H1 (cell line): ENCODE data around the gene CHST11. TPM values are rescaled to one million over a fixed set of nuclear protein-coding genes. Genes with fewer than 3 reads are reported as not detected.

Experiments
- BACH1 ChIP-seq: IDR thresholded peaks from 2 replicates; pipeline ENCODE4 v1.6.1; 2012; ENCODE audit warnings: low read length, improper control_type of control experiment
- BRCA1 ChIP-seq: IDR thresholded peaks from 2 replicates; pipeline ENCODE4 v1.6.1; 2012; ENCODE audit warnings: low read depth, low read length, improper control_type of control experiment
- CBX8 ChIP-seq: fragments of 300-800, 300-1000 bp; sonication (generic); IDR thresholded peaks from 2 replicates; pipeline ENCODE4 v1.7.1; 2016; ENCODE audit warnings: low read depth, low read length, borderline replicate concordance
- CHD1 ChIP-seq: IDR thresholded peaks from 2 replicates; pipeline ENCODE4 v1.6.1; 2012; ENCODE audit warnings: low read depth, low read length, improper control_type of control experiment
- YY1 ChIP-seq: IDR thresholded peaks from 2 replicates; pipeline ENCODE4 v1.6.1; 2011; ENCODE audit warnings: low read depth, mild to moderate bottlenecking, low read length
- polyA plus RNA-seq, 7 experiments: library from polyadenylated mRNA; depleted of rRNA in 3 of 7; stranded (reverse) in 5 of 7; unstranded in 2 of 7; fragments of >200 nt in 5 of 7; fragments of 200-250 nt in 2 of 7; gene quantifications; 1 replicate in 5 of 7; 2 replicates in 1 of 7; 4 replicates in 1 of 7; pipeline versions ENCODE4 v1.2.1 to v1.2.3, GENCODE V29; 2011 to 2013; ENCODE audit warnings: missing spikeins in 2 of 7, mixed read lengths in 2 of 7
- total RNA-seq: library from RNA; stranded (reverse); fragmentation: NEBNext Ultra II Directional; extraction: Animal tissue kit (Norgen Biotek cat#: 25700); gene quantifications from 2 replicates; pipeline ENCODE4 v1.2.1, GENCODE V29; 2021
- TF ChIP-seq, protein P1 (sequence below): fragments of 300-600 bp; sonication (generic); IDR thresholded peaks from 2 replicates; pipeline ENCODE4 v1.7.1; 2012; ENCODE audit warnings: low read length, moderate library complexity, mild to moderate bottlenecking, inconsistent platforms; ENCODE audit not compliant: insufficient replicate concordance
- TF ChIP-seq, protein P2 (sequence below): IDR thresholded peaks from 2 replicates; pipeline ENCODE4 v1.6.1; 2012; ENCODE audit warnings: low read length, inconsistent platforms

The CHST11 gene
- total and polyA plus RNA-seq, 2 of the 8 experiments (the other 6 are each of a cell fraction or from before 2014, with no cell fraction given): 14.4 to 20.8 TPM

DNA sequence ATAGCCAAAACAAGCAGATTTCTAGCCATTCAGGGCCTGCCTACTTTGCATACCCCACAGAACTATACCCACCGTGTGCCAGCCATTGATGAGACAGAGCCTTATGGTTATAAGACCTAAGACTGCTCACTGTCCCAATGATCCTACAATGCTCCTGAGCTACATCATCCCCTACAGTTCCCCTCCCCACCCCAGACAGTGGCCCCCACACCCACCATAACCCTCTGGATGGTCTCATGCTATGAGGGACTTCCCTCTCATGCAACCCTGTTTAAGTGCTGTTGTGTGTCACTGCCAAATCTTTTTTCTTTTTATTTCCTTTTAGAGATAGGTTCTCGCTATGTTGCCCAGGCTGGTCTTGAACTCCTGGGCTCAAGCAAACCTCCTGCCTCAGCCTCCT, 75.9 kb downstream of the CHST11 start (continued):
- TF ChIP-seq, protein P1, sequence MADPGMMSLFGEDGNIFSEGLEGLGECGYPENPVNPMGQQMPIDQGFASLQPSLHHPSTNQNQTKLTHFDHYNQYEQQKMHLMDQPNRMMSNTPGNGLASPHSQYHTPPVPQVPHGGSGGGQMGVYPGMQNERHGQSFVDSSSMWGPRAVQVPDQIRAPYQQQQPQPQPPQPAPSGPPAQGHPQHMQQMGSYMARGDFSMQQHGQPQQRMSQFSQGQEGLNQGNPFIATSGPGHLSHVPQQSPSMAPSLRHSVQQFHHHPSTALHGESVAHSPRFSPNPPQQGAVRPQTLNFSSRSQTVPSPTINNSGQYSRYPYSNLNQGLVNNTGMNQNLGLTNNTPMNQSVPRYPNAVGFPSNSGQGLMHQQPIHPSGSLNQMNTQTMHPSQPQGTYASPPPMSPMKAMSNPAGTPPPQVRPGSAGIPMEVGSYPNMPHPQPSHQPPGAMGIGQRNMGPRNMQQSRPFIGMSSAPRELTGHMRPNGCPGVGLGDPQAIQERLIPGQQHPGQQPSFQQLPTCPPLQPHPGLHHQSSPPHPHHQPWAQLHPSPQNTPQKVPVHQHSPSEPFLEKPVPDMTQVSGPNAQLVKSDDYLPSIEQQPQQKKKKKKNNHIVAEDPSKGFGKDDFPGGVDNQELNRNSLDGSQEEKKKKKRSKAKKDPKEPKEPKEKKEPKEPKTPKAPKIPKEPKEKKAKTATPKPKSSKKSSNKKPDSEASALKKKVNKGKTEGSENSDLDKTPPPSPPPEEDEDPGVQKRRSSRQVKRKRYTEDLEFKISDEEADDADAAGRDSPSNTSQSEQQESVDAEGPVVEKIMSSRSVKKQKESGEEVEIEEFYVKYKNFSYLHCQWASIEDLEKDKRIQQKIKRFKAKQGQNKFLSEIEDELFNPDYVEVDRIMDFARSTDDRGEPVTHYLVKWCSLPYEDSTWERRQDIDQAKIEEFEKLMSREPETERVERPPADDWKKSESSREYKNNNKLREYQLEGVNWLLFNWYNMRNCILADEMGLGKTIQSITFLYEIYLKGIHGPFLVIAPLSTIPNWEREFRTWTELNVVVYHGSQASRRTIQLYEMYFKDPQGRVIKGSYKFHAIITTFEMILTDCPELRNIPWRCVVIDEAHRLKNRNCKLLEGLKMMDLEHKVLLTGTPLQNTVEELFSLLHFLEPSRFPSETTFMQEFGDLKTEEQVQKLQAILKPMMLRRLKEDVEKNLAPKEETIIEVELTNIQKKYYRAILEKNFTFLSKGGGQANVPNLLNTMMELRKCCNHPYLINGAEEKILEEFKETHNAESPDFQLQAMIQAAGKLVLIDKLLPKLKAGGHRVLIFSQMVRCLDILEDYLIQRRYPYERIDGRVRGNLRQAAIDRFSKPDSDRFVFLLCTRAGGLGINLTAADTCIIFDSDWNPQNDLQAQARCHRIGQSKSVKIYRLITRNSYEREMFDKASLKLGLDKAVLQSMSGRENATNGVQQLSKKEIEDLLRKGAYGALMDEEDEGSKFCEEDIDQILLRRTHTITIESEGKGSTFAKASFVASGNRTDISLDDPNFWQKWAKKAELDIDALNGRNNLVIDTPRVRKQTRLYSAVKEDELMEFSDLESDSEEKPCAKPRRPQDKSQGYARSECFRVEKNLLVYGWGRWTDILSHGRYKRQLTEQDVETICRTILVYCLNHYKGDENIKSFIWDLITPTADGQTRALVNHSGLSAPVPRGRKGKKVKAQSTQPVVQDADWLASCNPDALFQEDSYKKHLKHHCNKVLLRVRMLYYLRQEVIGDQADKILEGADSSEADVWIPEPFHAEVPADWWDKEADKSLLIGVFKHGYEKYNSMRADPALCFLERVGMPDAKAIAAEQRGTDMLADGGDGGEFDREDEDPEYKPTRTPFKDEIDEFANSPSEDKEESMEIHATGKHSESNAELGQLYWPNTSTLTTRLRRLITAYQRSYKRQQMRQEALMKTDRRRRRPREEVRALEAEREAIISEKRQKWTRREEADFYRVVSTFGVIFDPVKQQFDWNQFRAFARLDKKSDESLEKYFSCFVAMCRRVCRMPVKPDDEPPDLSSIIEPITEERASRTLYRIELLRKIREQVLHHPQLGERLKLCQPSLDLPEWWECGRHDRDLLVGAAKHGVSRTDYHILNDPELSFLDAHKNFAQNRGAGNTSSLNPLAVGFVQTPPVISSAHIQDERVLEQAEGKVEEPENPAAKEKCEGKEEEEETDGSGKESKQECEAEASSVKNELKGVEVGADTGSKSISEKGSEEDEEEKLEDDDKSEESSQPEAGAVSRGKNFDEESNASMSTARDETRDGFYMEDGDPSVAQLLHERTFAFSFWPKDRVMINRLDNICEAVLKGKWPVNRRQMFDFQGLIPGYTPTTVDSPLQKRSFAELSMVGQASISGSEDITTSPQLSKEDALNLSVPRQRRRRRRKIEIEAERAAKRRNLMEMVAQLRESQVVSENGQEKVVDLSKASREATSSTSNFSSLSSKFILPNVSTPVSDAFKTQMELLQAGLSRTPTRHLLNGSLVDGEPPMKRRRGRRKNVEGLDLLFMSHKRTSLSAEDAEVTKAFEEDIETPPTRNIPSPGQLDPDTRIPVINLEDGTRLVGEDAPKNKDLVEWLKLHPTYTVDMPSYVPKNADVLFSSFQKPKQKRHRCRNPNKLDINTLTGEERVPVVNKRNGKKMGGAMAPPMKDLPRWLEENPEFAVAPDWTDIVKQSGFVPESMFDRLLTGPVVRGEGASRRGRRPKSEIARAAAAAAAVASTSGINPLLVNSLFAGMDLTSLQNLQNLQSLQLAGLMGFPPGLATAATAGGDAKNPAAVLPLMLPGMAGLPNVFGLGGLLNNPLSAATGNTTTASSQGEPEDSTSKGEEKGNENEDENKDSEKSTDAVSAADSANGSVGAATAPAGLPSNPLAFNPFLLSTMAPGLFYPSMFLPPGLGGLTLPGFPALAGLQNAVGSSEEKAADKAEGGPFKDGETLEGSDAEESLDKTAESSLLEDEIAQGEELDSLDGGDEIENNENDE: no peak
- TF ChIP-seq CHD1 (no peak), BRCA1 (no peak), YY1 (no peak), CBX8 (no peak), BACH1 (no peak)
- TF ChIP-seq, protein P2, sequence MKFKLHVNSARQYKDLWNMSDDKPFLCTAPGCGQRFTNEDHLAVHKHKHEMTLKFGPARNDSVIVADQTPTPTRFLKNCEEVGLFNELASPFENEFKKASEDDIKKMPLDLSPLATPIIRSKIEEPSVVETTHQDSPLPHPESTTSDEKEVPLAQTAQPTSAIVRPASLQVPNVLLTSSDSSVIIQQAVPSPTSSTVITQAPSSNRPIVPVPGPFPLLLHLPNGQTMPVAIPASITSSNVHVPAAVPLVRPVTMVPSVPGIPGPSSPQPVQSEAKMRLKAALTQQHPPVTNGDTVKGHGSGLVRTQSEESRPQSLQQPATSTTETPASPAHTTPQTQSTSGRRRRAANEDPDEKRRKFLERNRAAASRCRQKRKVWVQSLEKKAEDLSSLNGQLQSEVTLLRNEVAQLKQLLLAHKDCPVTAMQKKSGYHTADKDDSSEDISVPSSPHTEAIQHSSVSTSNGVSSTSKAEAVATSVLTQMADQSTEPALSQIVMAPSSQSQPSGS: no peak
